ENCODE data around the gene SHISA2. TPM values are rescaled to one million over a fixed set of nuclear protein-coding genes. Genes with fewer than 3 reads are reported as not detected.

Gene SHISA2
- 0.91 and 1.7 TPM in 2 replicates for total RNA-seq

GRCh38 chr13:26051657-26052311 is at the start of gene SHISA2:
Gene SHISA2 (minus strand): TSS chr13:26052016. CDS start chr13:26050975, 1,041 bp downstream.

Other genes with a start within 250 kb of the SHISA2 start
- 18.8 and 19.5 TPM in 2 replicates for gene RNF6, start 170.3 kb upstream of the SHISA2 start, total RNA-seq
- 17.3 and 18.9 TPM in 2 replicates for gene CDK8, start 202.1 kb upstream of the SHISA2 start, total RNA-seq